Tibial nerve (tissue), 3 donors: ENCODE data around the gene COL4A1.

Source experiments
- CTCF ChIP-seq, 5 experiments: fragments of 200-600 bp in 3 of 5; fragments of 450-650 bp in 2 of 5; sonication (generic) in 3 of 5; IDR thresholded peaks; one replicate each; pipeline ENCODE4 v1.5.1; 2016 to 2019; ENCODE audit warnings: antibody characterized with exemption in 5 of 5, mild to moderate bottlenecking in 3 of 5, moderate library complexity in 2 of 5
- POLR2A ChIP-seq, 2 donors: fragments of 450-650 bp; IDR thresholded peaks; one replicate each; pipeline ENCODE4 v1.6.1; 2017; ENCODE audit warnings: antibody characterized with exemption in 2 of 2, mild to moderate bottlenecking in 2 of 2, moderate library complexity in 2 of 2

DNA sequence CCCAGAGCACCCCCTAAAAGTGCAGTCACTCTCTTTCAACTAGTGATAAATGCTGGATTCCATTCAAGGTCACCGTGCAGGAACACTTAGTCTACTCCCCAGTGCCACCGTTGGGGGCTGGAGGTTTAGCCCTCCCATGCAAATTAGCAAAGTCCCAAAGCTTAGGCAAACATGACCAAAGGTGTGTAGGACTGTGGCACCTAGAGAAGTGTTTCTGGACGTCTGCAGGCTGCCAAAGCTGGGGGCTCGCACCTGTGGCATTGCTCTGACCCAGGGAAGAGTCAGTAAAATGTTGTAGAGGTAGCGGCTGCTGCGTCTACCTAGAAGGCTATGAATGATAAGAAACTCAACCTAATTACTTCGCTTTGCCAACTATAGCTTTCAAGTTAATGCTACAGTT lies 13.9 kb downstream of the COL4A1 start:
- TF ChIP-seq CTCF (IDR thresholded peaks at IDR 0.05) (no peak), POLR2A (IDR thresholded peaks at IDR 0.05) (no peak)
